Islet of Langerhans (tissue), 1 donor: ENCODE results near the gene PATL2.
"Not testable (repeated sequence)": the region's sequence is repeated elsewhere in the genome, so short reads cannot be mapped to it uniquely, and the experiment has no call there.

Source experiments
- FAIRE-seq: peaks from one replicate; lab custom pipeline; 2011; peaks lifted over from hg19 to GRCh38; lab: Jason Lieb, UNC

PATL2 gene

GRCh38 chr15:44719293-44719999 is 8.3 kb upstream of the PATL2 start:
- no peak for FAIRE-seq

GRCh38 chr15:44718927-44719292 is 7.8 kb upstream of the PATL2 start:
- no peak for FAIRE-seq

GRCh38 chr15:44718180-44718926 is 7.2 kb upstream of the PATL2 start:
- no peak for FAIRE-seq

GRCh38 chr15:44716983-44717602 is 6.0 kb upstream of the PATL2 start:
- no peak for FAIRE-seq

GRCh38 chr15:44715797-44716334 is 4.7 kb upstream of the PATL2 start:
- FAIRE-seq, result no peak

GRCh38 chr15:44715142-44715796 is 4.1 kb upstream of the PATL2 start:
- no peak for FAIRE-seq

- no peak for FAIRE-seq
Measured at GRCh38 chr15:44713006-44713966, 2.2 kb upstream of the PATL2 start.

GRCh38 chr15:44712346-44713005 is 1.4 kb upstream of the PATL2 start:
- no peak for FAIRE-seq

- no peak for FAIRE-seq
Measured at GRCh38 chr15:44711743-44712345, 721 bp upstream of the PATL2 start.

- no peak for FAIRE-seq
Measured at GRCh38 chr15:44710236-44711095, 657 bp downstream of the PATL2 start.

- FAIRE-seq, result no peak
Measured at GRCh38 chr15:44706946-44707636, 4.0 kb downstream of the PATL2 start.

- FAIRE-seq, result no peak
Measured at GRCh38 chr15:44706401-44706800, 4.7 kb downstream of the PATL2 start.

- no peak for FAIRE-seq
Measured at GRCh38 chr15:44705986-44706385, 5.1 kb downstream of the PATL2 start.

- FAIRE-seq, result not testable (repeated sequence)
Measured at GRCh38 chr15:44700676-44701075, 10.4 kb downstream of the PATL2 start.

GRCh38 chr15:44698641-44699040 is 12.5 kb downstream of the PATL2 start:
- FAIRE-seq, result no peak

- no peak for FAIRE-seq
Measured at GRCh38 chr15:44697014-44697413, 14.1 kb downstream of the PATL2 start.

- FAIRE-seq, result no peak
Measured at GRCh38 chr15:44695294-44695693, 15.8 kb downstream of the PATL2 start.

- FAIRE-seq, result no peak
Measured at GRCh38 chr15:44694416-44694815, 16.7 kb downstream of the PATL2 start.

- no peak for FAIRE-seq
Measured at GRCh38 chr15:44692659-44693058, 18.5 kb downstream of the PATL2 start.
